ENCODE results near the gene CCR6. TPM values are rescaled to one million over a fixed set of nuclear protein-coding genes. Genes with fewer than 3 reads are reported as not detected.
"Not testable (repeated sequence)": the region's sequence is repeated elsewhere in the genome, so short reads cannot be mapped to it uniquely, and the experiment has no call there.

The CCR6 gene
- total and polyA plus RNA-seq, 2 donors (not counting 3 experiments of a cell fraction or from before 2014, with no cell fraction given): not detected

DNA sequence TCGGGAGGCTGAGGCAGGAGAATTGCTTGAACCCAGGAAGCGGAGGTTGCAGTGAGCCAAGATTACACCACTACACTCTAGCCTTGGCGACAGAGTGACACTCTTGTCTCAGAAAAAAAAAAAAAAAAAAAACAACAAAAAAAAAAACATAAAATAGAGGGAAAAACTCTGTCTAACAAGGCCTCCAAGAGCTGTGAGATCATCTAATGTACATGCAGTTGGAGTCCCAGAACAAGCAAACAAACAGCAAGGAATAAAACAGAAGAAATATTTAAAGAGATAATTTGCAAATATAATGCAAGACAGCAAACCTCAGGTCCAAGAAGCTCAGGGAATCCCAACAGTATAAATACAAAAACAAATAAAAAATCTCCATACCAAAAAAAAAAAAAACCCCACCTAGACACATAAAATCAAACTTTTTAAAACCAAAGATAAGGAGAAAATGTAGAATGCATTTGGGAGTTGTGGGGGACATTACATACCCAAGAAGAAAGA lies 35.0 kb upstream of the CCR6 start:
- DNase-seq (ENCODE audit: low read depth, low spot score) (no peak), FAIRE-seq (peak; percentile 50)
- Histone ChIP-seq H3K9me3 (replicated peaks; ENCODE audit: control insufficient read depth, insufficient read depth, low read length) (no peaks in the 10 kb centered on the region), H3K4me3 (replicated peaks in 1 of 3; ENCODE audit: insufficient read depth in 1 of 3, low read depth in 1 of 3, low read length in 3 of 3) (no peak overlapping the region), H3K4me2 (ENCODE audit: insufficient read depth, low read length) (no peak overlapping the region), H3K27ac (ENCODE audit: insufficient read depth, low read depth, low read length) (no peak overlapping the region), H4K20me1 (replicated peaks; ENCODE audit: control insufficient read depth, extremely low read depth, insufficient read depth, low read length) (no peaks in the 10 kb centered on the region), H3K36me3 (ENCODE audit: control insufficient read depth in 2 of 2, extremely low read depth in 1 of 2, insufficient read depth in 2 of 2, low read length in 2 of 2) (no peaks in the 10 kb centered on the region), H2AFZ (ENCODE audit: low read depth, low read length) (no peak overlapping the region), H3K4me1 (ENCODE audit: control insufficient read depth, extremely low read depth, insufficient read depth, low read length) (no peaks in the 10 kb centered on the region), H3K9me1 (replicated peaks; ENCODE audit: control insufficient read depth, extremely low read depth, insufficient read depth, low read length) (no peaks in the 10 kb centered on the region), H3K79me2 (ENCODE audit: control insufficient read depth, insufficient read depth, low read length) (no peaks in the 10 kb centered on the region), H3K27me3 (ENCODE audit: control insufficient read depth in 2 of 2, insufficient read depth in 2 of 2, low read length in 2 of 2) (no peaks in the 10 kb centered on the region), H3K9ac (replicated peaks; ENCODE audit: extremely low read depth, insufficient read depth, low read length) (no peak overlapping the region)
- TF ChIP-seq FOS (IDR thresholded peaks at IDR 0.05; ENCODE audit: borderline replicate concordance, insufficient read depth, low read length) (no peak), POLR2A (IDR thresholded peaks at IDR 0.05; ENCODE audit: low read depth, low read length) (no peak), POLR2AphosphoS5 (IDR thresholded peaks at IDR 0.05; ENCODE audit: insufficient read depth, low read depth, low read length) (no peak), JUN (IDR thresholded peaks at IDR 0.05; ENCODE audit: borderline replicate concordance, insufficient read depth, insufficient read length, low read depth) (no peak)
- TF ChIP-seq, protein P1, sequence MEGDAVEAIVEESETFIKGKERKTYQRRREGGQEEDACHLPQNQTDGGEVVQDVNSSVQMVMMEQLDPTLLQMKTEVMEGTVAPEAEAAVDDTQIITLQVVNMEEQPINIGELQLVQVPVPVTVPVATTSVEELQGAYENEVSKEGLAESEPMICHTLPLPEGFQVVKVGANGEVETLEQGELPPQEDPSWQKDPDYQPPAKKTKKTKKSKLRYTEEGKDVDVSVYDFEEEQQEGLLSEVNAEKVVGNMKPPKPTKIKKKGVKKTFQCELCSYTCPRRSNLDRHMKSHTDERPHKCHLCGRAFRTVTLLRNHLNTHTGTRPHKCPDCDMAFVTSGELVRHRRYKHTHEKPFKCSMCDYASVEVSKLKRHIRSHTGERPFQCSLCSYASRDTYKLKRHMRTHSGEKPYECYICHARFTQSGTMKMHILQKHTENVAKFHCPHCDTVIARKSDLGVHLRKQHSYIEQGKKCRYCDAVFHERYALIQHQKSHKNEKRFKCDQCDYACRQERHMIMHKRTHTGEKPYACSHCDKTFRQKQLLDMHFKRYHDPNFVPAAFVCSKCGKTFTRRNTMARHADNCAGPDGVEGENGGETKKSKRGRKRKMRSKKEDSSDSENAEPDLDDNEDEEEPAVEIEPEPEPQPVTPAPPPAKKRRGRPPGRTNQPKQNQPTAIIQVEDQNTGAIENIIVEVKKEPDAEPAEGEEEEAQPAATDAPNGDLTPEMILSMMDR (IDR thresholded peaks at IDR 0.05; ENCODE audit: extremely low read depth in 1 of 2, insufficient read depth in 1 of 2, low read depth in 1 of 2, low read length in 2 of 2): no peak
- TF ChIP-seq, protein P2, sequence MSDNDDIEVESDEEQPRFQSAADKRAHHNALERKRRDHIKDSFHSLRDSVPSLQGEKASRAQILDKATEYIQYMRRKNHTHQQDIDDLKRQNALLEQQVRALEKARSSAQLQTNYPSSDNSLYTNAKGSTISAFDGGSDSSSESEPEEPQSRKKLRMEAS (IDR thresholded peaks at IDR 0.05; ENCODE audit: insufficient read depth, insufficient read length): no peak
- ChIA-PET CTCF (no interaction called here), POLR2A (interaction anchor here (0.7 kb wide), 1 partner anchor 49 kb away, joined by 4 read pairs; no protein-coding TSS in a partner anchor)
- BruUV-seq (replicated peaks): no TSS peak
- intact Hi-C loops (cut with micrococcal nuclease) (no loop called here), dilution Hi-C loops (cut with MboI; ENCODE audit: extremely low pct_ligation_motif_present, low sequenced_read_pairs) (no loop called here)

DNA sequence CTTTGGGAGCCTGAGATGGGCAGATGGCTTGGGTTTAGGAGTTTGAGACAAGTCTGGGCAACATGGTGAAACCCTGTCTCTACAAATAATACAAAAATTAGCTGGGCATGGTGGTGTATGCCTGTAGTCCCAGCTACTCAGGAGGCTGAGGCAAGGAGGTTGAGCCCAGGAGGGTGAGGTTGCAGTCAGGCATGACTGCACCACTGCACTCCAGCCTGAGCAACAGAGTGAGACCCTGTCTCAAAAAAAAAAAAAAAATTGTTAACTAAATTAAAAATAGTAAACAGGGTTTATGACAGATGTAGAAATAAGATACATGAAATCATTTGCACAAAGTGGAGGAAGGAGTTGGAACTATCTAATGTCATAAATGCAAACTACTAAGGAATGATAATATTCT lies 34.2 kb upstream of the CCR6 start:
- CTCF ChIA-PET; H3K27ac ChIP-seq (ENCODE audit: insufficient read depth, low read depth, low read length); DNase-seq (ENCODE audit: low read depth, low spot score); H3K36me3 ChIP-seq (ENCODE audit: control insufficient read depth in 2 of 2, extremely low read depth in 1 of 2, insufficient read depth in 2 of 2, low read length in 2 of 2); H3K27me3 ChIP-seq (ENCODE audit: control insufficient read depth in 2 of 2, insufficient read depth in 2 of 2, low read length in 2 of 2); H4K20me1 ChIP-seq (replicated peaks; ENCODE audit: control insufficient read depth, extremely low read depth, insufficient read depth, low read length); H3K4me2 ChIP-seq (ENCODE audit: insufficient read depth, low read length); POLR2A ChIA-PET; H3K9me3 ChIP-seq (replicated peaks; ENCODE audit: control insufficient read depth, insufficient read depth, low read length); H2AFZ ChIP-seq (ENCODE audit: low read depth, low read length); intact Hi-C loops (cut with micrococcal nuclease); H3K9ac ChIP-seq (replicated peaks; ENCODE audit: extremely low read depth, insufficient read depth, low read length); H3K4me1 ChIP-seq (ENCODE audit: control insufficient read depth, extremely low read depth, insufficient read depth, low read length); H3K4me3 ChIP-seq (replicated peaks in 1 of 3; ENCODE audit: insufficient read depth in 1 of 3, low read depth in 1 of 3, low read length in 3 of 3); dilution Hi-C loops (cut with MboI; ENCODE audit: extremely low pct_ligation_motif_present, low sequenced_read_pairs); FAIRE-seq; H3K9me1 ChIP-seq (replicated peaks; ENCODE audit: control insufficient read depth, extremely low read depth, insufficient read depth, low read length); BruUV-seq (replicated peaks); H3K79me2 ChIP-seq (ENCODE audit: control insufficient read depth, insufficient read depth, low read length): not testable (repeated sequence)

Measured in endothelial cell of umbilical vein (primary cell).